Esophagus muscularis mucosa (tissue), 4 donors: Measurements from ENCODE around the gene OR6M1.

ENCODE experiments used
- CTCF ChIP-seq, 3 experiments: fragments of 200-600 bp in 2 of 3; fragments of 450-650 bp in 1 of 3; sonication (generic) in 2 of 3; IDR thresholded peaks; one replicate each; pipeline ENCODE4 v1.5.1; 2017 to 2019; ENCODE audit warnings: antibody characterized with exemption in 3 of 3, mild to moderate bottlenecking in 2 of 3, moderate library complexity in 1 of 3
- EP300 ChIP-seq: sonication (generic); formaldehyde crosslinking; IDR thresholded peaks from one replicate; pipeline ENCODE4 v1.6.1; 2017; ENCODE audit warnings: antibody characterized with exemption
- POLR2A ChIP-seq: fragments of 450-650 bp; IDR thresholded peaks from one replicate; pipeline ENCODE4 v1.6.1; 2017; ENCODE audit warnings: antibody characterized with exemption, moderate library complexity, mild to moderate bottlenecking, low read depth

- TF ChIP-seq CTCF (IDR thresholded peaks at IDR 0.05) = no peak
- TF ChIP-seq EP300 = no peak
- no peak for TF ChIP-seq POLR2A
Measured at GRCh38 chr11:123853038-123853437, 46.9 kb upstream of the OR6M1 start.
